ENCODE data around the gene MLLT1. TPM values are rescaled to one million over a fixed set of nuclear protein-coding genes. Genes with fewer than 3 reads are reported as not detected.

The MLLT1 gene
- total RNA-seq, 1 experiment from 2014 or later: 54.9 TPM

GRCh38 chr19:6261883-6262282 is 17.9 kb downstream of the MLLT1 start:
- Histone ChIP-seq H3T11ph (ENCODE audit: low read length) (no peak overlapping the region), H2BK15ac (ENCODE audit: low read depth, low read length) (no peak overlapping the region), H2AFZ (ENCODE audit: low read length) (no peak overlapping the region), H4K91ac (ENCODE audit: insufficient read length, low read depth, low read length) (no peak overlapping the region), H4K20me1 (ENCODE audit: control insufficient read depth, insufficient read depth, insufficient read length) (peaks cover 6% of the 10 kb centered on the region), H2AK5ac (ENCODE audit: insufficient read length, low read length) (no peak overlapping the region), H3K27ac (ENCODE audit: insufficient read length, low read depth, low read length) (no peak overlapping the region), H3K18ac (ENCODE audit: insufficient read length, low read depth, low read length) (no peak overlapping the region), H3K27me3 (ENCODE audit: insufficient read depth, low read length) (no peaks in the 10 kb centered on the region), H3K56ac (ENCODE audit: insufficient read length, low read depth, low read length) (no peak overlapping the region), H3K4me1 (ENCODE audit: insufficient read depth, low read length) (no peaks in the 10 kb centered on the region), H3K9ac (ENCODE audit: extremely low read depth, insufficient read length, low read length) (no peak overlapping the region), H4K5ac (ENCODE audit: insufficient read length, low read depth, low read length) (no peak overlapping the region), H2BK5ac (ENCODE audit: insufficient read length, low read length) (no peak overlapping the region), H3K4ac (ENCODE audit: low read depth, low read length) (no peak overlapping the region), H3K23me2 (ENCODE audit: insufficient read length, low read depth, low read length, poor library complexity, severe bottlenecking) (no peaks in the 10 kb centered on the region), H3K79me2 (ENCODE audit: insufficient read depth, low read length) (peaks cover 13% of the 10 kb centered on the region; the same call in 1 of the 2 replicates), H3K23ac (ENCODE audit: insufficient read length, low read depth, low read length) (no peak overlapping the region), H2BK20ac (ENCODE audit: low read depth, low read length, poor library complexity, severe bottlenecking) (no peak overlapping the region), H2BK12ac (ENCODE audit: insufficient read length, low read depth, low read length) (no peak overlapping the region), H3K4me2 (ENCODE audit: insufficient read depth, insufficient read length, low read length) (no peak overlapping the region), H3K9me3 (ENCODE audit: control insufficient read depth, low read depth, low read length) (no peaks in the 10 kb centered on the region), H2BK120ac (ENCODE audit: low read depth, low read length, poor library complexity, severe bottlenecking) (no peak overlapping the region), H3K14ac (ENCODE audit: insufficient read depth, low read length) (no peak overlapping the region), H4K8ac (replicated peaks; ENCODE audit: insufficient read length, low read depth, low read length) (no peak overlapping the region), H3K79me1 (ENCODE audit: insufficient read depth, low read depth, low read length, poor library complexity, severe bottlenecking) (peaks cover 12% of the 10 kb centered on the region)
- Mint-ChIP-seq H3K27me3 (ENCODE audit: low read depth) (no peaks in the 10 kb centered on the region), H3K4me3 (no peak overlapping the region), H3K36me3 (ENCODE audit: insufficient read depth in 1 of 3, low read depth in 3 of 3) (peaks cover 30 to 65% (median 57%) of the 10 kb centered on the region in 3 experiments), H3K9me3 (no peaks in the 10 kb centered on the region), H3K4me1 (peaks cover 7 to 11% of the 10 kb centered on the region in 2 experiments), H3K27ac (peak overlapping the region in 2 of 3 experiments; percentile 40 to 47; a peak in 1 of 7 replicates)
- no peak for DNase-seq
- WGBS (ENCODE audit: extremely low coverage, insufficient read length, low lambda C conversion rate): no CpG with 5 or more reads among the region's 15 CpGs
- TF ChIP-seq, protein P1, sequence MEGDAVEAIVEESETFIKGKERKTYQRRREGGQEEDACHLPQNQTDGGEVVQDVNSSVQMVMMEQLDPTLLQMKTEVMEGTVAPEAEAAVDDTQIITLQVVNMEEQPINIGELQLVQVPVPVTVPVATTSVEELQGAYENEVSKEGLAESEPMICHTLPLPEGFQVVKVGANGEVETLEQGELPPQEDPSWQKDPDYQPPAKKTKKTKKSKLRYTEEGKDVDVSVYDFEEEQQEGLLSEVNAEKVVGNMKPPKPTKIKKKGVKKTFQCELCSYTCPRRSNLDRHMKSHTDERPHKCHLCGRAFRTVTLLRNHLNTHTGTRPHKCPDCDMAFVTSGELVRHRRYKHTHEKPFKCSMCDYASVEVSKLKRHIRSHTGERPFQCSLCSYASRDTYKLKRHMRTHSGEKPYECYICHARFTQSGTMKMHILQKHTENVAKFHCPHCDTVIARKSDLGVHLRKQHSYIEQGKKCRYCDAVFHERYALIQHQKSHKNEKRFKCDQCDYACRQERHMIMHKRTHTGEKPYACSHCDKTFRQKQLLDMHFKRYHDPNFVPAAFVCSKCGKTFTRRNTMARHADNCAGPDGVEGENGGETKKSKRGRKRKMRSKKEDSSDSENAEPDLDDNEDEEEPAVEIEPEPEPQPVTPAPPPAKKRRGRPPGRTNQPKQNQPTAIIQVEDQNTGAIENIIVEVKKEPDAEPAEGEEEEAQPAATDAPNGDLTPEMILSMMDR (conservative IDR thresholded peaks at IDR 0.05): no peak
